ENCODE results near the gene OR8B12.

Gene OR8B12

GRCh38 chr11:124493016-124493655 lies 50.3 kb downstream of the OR8B12 start:
- Histone ChIP-seq H3K9me3 (ENCODE audit: control insufficient read depth, low read length) (no peaks in the 10 kb centered on the region), H3K36me3 (ENCODE audit: control insufficient read depth, insufficient read depth, low read length) (no peaks in the 10 kb centered on the region), H3K4me1 (ENCODE audit: control insufficient read depth, insufficient read depth, low read length) (peaks cover 4% of the 10 kb centered on the region), H3K4me3 (ENCODE audit: insufficient read depth, low read depth, low read length) (no peak overlapping the region), H3K27me3 (ENCODE audit: control insufficient read depth, insufficient read depth, low read length, poor library complexity, severe bottlenecking) (no peaks in the 10 kb centered on the region), H3K27ac (ENCODE audit: insufficient read depth, low read depth, low read length, poor library complexity, severe bottlenecking) (no peak overlapping the region)
- WGBS, 2 experiments: 91 to 96% methylated on average over 4 of the region's 4 CpGs

All from ectodermal cell (in vitro differentiated cells).